ENCODE measurements around the gene CRACR2A. TPM values are rescaled to one million over a fixed set of nuclear protein-coding genes. Genes with fewer than 3 reads are reported as not detected.

CRACR2A gene
- total RNA-seq, 2 donors from 2014 or later, result 7.3 to 32.0 TPM

- H3K36me3 Mint-ChIP-seq, result peaks cover 7 to 15% of the 10 kb centered on the region in 2 donors
- DNase-seq (ENCODE audit: low spot score in 2 of 2), result no peak
- ATAC-seq, result no peak
- H3K9me3 Mint-ChIP-seq, result no peaks in the 10 kb centered on the region
- no peak overlapping the region for H3K27ac Mint-ChIP-seq
Measured at GRCh38 chr12:3740480-3741231, 12.3 kb downstream of the CRACR2A start.

DNA sequence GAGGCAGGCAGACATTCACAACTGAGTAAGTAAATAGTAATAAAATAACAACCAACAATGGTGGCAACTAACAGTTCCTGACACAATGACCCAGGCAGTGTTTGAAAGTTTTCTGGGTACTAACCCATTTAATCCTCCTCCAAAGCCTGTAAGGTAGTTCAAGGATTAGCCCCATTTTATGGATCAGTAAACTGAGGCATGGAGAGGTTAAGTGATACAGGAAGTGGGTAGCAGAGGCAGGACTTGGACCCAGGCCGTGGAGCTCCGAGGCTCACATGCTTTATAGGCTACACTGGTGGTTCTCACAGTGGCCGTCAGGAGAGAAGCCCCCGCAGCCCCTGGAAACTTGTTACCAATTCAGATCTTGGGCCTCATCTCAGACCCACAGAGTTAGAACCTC is 17.5 kb downstream of the CRACR2A start:
- DNase-seq (ENCODE audit: low spot score in 2 of 2) (no peak), ATAC-seq (no peak)
- peaks cover under 1 to 8% of the 10 kb centered on the region in 2 donors for H3K36me3 Mint-ChIP-seq
- H3K9me3 Mint-ChIP-seq, result no peaks in the 10 kb centered on the region
- no peak overlapping the region for H3K27ac Mint-ChIP-seq

DNA sequence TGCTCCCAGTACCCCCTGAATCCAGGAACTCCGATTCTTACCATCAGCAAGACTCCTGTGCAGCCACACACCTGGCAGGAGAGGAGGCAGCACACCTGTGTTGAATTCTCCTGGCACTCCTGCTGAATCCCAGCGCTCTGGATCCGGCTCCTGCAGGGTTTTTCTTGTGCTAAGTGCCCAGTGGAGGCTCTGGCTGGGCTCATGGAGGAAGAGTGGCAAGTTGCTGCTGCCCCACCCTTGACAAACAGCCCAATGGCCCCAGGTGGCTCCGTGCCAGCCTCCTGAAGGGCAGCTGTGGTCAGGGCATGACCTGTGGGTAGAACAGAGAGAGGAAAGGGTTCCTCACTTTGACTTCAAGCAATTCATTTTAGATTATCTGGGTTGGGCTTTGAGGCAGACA is 20.0 kb downstream of the CRACR2A start:
- DNase-seq (ENCODE audit: low spot score in 2 of 2), result no peak
- H3K9me3 Mint-ChIP-seq, result no peaks in the 10 kb centered on the region
- no peak overlapping the region for H3K27ac Mint-ChIP-seq
- H3K36me3 Mint-ChIP-seq, result peaks cover 17 to 18% of the 10 kb centered on the region in 2 donors
- ATAC-seq, result no peak

DNA sequence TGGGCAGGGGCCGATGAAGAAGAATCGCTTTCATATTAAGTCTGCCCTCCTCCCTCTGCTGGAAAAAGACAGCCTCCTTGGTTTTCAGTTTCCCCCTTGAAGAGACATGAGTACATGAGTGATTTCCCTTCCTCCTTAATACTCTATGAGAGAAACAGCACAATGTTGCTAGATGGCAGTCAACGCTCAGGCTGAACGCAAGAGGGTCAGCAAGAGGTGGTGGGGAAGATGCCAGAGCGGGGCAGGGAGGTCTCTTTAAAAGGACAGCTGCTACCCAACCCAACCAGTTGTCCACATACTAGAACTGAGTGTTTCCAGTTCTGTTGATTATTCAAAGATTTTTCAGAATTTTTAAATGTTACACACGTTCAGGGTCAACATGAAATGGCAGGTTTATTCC is 22.8 kb downstream of the CRACR2A start:
- H3K27ac Mint-ChIP-seq, result no peak overlapping the region

GRCh38 chr12:3728686-3729085 is 24.2 kb downstream of the CRACR2A start:
- H3K27ac Mint-ChIP-seq, result peak overlapping the region; percentile 58 to 79
- DNase-seq (ENCODE audit: low spot score in 2 of 2), result no peak
- ATAC-seq, result peak; percentile 41 to 66
- H3K36me3 Mint-ChIP-seq, result peaks cover 42 to 52% of the 10 kb centered on the region in 2 donors
- H3K9me3 Mint-ChIP-seq, result peaks cover 5 to 6% of the 10 kb centered on the region in 2 donors

More for the DNA sequence above, 22.8 kb downstream of the CRACR2A start:
- DNase-seq (ENCODE audit: low spot score in 2 of 2), result no peak
- H3K36me3 Mint-ChIP-seq, result peaks cover 30 to 38% of the 10 kb centered on the region in 2 donors
- H3K9me3 Mint-ChIP-seq, result peaks cover 3 to 4% of the 10 kb centered on the region in 2 donors
- no peak for ATAC-seq

GRCh38 chr12:3727877-3728632 is 24.9 kb downstream of the CRACR2A start:
- ATAC-seq, result peak; percentile 80 to 93
- peaks cover 48 to 58% of the 10 kb centered on the region in 2 donors for H3K36me3 Mint-ChIP-seq
- H3K27ac Mint-ChIP-seq, result peak overlapping the region; percentile 79 to 93
- peak in 1 of 2 donors; percentile 17 for DNase-seq (ENCODE audit: low spot score in 2 of 2)
- peaks cover 5 to 6% of the 10 kb centered on the region in 2 donors for H3K9me3 Mint-ChIP-seq

- ATAC-seq (no peak), DNase-seq (ENCODE audit: low spot score in 2 of 2) (no peak)
- Mint-ChIP-seq H3K27ac (no peak overlapping the region), H3K36me3 (peaks cover 53 to 65% of the 10 kb centered on the region in 2 donors), H3K9me3 (peaks cover 9 to 11% of the 10 kb centered on the region in 2 donors)
Measured at GRCh38 chr12:3727354-3727753, 25.6 kb downstream of the CRACR2A start.

GRCh38 chr12:3726456-3726855 is 26.5 kb downstream of the CRACR2A start:
- H3K9me3 Mint-ChIP-seq, result peaks cover 9 to 11% of the 10 kb centered on the region in 2 donors
- no peak for ATAC-seq
- peaks cover 54 to 74% of the 10 kb centered on the region in 2 donors for H3K36me3 Mint-ChIP-seq
- H3K27ac Mint-ChIP-seq, result no peak overlapping the region
- DNase-seq (ENCODE audit: low spot score in 2 of 2), result no peak

DNA sequence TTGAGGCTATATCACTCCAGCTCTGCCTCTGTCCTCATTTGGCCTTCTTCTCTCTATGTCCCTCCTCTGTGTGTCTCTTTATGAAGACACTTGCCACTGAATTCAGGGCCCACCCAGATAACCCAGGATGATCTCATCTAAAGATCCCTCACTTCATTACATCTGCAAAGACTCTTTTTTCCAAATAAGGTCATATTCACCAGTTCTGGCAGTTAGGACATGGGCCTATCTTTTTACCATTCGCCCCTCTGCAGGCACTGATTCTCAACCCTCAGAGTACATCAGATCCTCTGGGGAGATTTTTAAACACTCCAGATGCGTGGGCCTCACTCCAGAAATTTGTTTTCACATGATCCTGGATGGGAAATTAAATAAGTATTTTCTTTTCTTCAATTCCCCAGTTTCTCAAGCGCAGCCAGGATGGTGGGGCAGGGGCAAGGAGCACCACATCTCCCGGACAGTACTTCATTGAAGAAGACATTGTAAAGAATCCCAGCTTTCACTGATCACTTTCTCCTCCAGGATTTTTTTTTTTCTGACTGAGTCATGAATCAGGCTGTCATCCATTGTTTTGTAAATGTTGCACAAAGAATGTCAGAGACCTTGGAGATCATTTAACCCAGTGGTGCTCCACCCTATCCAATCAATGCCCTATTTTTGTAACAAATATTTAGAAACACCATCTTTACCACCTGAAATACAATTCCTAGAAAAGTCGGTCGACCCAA is 27.4 kb downstream of the CRACR2A start:
- H3K36me3 Mint-ChIP-seq, result peaks cover 57 to 78% of the 10 kb centered on the region in 2 donors
- peak overlapping the region in 1 of 2 donors; percentile 23 for H3K27ac Mint-ChIP-seq
- no peak for DNase-seq (ENCODE audit: low spot score in 2 of 2)
- peaks cover 9 to 11% of the 10 kb centered on the region in 2 donors for H3K9me3 Mint-ChIP-seq
- no peak for ATAC-seq

DNA sequence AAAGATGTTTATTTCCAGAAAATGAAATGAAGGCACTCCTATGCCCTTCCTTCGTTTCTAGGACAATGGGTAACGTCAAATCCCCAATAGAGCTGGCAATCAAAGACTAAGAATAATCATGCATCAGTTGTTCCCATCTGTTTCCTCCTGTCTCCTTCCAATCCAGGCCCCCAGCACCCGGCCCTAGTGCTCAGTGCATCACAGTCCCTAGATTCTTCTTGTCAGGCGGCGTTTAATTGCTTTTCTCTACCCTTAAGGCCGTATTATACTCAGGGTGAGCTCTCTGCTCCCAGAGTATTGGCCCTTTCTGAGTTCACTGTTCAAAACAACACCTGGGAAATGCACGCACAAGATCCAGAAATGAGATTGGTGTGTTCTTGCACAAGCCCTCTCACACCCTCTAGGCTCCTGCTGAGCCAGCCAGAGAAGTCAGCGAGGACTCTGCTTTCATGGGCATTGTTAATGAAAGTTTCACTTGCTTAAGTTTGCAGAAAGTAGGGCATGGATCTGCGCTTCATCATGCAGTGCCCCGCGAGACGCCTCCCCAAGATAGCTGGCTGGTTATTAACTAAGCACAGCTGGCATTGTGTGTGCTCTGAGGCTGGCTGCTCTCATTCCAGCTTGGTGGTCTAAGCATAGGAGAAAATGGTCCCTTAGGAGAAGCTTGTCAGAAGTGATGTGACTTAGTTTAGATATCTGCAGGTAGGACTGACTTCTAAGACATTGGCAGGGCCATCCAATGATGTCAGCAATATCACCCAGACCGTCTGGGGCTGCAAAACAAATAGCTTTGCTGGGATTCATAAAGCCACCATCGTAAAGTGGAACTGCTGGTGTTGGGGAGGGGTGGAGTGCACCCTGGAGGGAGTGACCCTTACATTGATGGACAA is 28.7 kb downstream of the CRACR2A start:
- ATAC-seq (no peak), DNase-seq (ENCODE audit: low spot score in 2 of 2) (no peak)
- H3K9me3 Mint-ChIP-seq, result peaks cover 9 to 11% of the 10 kb centered on the region in 2 donors
- H3K27ac Mint-ChIP-seq, result no peak overlapping the region
- H3K36me3 Mint-ChIP-seq, result peaks cover 56 to 76% of the 10 kb centered on the region in 2 donors

DNA sequence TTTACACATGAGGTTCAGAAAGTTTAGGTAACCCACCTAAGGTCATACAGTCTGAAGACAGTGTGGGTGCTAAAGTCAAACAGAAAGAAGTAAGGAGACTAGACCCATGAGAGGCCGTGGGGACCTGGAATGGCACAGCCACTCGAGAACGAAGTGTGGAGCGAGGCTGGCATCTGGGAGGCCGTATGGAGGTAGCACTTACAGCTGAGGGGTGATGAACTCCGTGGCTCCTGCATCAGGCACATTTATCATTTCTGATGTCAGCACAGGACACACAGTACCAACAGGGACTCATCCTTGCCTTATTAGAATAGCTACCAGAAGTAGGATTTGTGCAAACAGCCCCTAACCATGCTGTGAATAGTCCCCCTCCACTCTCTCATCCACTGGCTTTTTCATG is 30.5 kb downstream of the CRACR2A start:
- Mint-ChIP-seq H3K27ac (no peak overlapping the region), H3K9me3 (peaks cover 9 to 11% of the 10 kb centered on the region in 2 donors), H3K36me3 (peaks cover 56 to 80% of the 10 kb centered on the region in 2 donors)
- ATAC-seq, result no peak
- no peak for DNase-seq (ENCODE audit: low spot score in 2 of 2)

GRCh38 chr12:3720772-3721171 is 32.1 kb downstream of the CRACR2A start:
- Mint-ChIP-seq H3K9me3 (peaks cover 9 to 11% of the 10 kb centered on the region in 2 donors), H3K36me3 (peaks cover 50 to 69% of the 10 kb centered on the region in 2 donors), H3K27ac (peak overlapping the region in 1 of 2 donors; percentile 70)
- ATAC-seq (no peak), DNase-seq (ENCODE audit: low spot score in 2 of 2) (no peak)

- peaks cover 27 to 50% of the 10 kb centered on the region in 2 donors for H3K36me3 Mint-ChIP-seq
- no peak for DNase-seq (ENCODE audit: low spot score in 2 of 2)
- peaks cover 5% of the 10 kb centered on the region in 2 donors for H3K9me3 Mint-ChIP-seq
- no peak overlapping the region for H3K27ac Mint-ChIP-seq
- no peak for ATAC-seq
Measured at GRCh38 chr12:3718100-3718499, 34.8 kb downstream of the CRACR2A start.

DNA sequence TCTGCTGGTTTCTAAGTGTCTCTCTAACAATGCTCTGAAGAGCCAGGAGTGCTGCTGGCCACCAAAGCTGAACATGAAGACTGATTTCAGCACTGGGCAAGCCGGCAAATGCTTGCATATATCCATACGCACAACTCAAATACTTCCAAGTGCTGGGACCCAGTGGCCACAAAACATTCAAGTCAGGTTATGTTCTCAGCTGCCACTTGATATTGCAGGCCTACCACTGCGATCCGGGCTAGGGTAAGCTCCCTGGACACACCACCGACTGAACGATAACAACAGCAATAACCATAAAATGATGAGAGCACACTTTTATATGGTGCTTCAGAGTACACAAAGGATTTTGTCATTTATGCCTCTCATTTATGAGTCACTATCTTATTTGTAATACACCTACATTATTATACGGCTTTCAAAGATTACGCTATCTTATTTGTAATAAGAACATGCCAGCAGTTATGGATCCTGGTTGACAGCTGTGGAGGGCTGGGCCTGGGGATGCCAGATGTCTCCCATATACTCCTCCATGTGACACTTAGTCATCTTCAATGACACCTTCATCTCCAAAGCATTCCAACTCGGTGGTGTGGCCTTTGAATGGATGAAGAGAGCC is 35.5 kb downstream of the CRACR2A start:
- DNase-seq (ENCODE audit: low spot score in 2 of 2) (no peak), ATAC-seq (no peak)
- Mint-ChIP-seq H3K36me3 (peaks cover 21 to 45% of the 10 kb centered on the region in 2 donors), H3K9me3 (no peaks in the 10 kb centered on the region), H3K27ac (no peak overlapping the region)

- DNase-seq (ENCODE audit: low spot score in 2 of 2) (no peak), ATAC-seq (no peak)
- Mint-ChIP-seq H3K36me3 (peaks cover 17 to 32% of the 10 kb centered on the region in 2 donors), H3K9me3 (no peaks in the 10 kb centered on the region), H3K27ac (no peak overlapping the region)
Measured at GRCh38 chr12:3715999-3716398, 36.9 kb downstream of the CRACR2A start.
